Measurements from ENCODE around the gene PKLR.

DNA sequence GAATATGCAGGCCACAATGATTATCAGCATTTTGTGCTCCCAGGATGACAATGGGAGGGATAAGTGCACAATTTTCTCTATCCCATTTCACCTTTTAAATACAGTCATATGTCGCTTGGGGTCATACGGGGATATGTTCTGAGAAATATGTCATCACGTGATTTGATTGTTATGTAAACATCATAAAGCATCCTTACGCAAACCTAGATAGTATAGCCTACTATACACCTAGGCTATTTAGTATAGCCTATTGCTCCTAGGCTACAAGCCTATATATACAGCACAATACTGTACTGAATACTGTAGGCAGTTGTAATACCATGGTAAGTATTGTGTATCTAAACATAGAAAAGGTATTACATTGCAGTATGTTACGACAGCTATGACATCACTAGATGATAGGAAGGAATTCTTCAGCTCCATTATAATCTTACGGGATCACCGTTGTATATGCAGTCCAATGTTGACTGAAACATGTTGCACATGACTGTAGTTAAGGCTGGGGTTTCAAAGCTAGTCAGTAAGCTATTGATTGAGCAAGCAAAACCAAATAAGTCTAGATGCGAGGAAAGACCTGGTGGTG lies 38.4 kb upstream of the PKLR start:
- TF ChIP-seq, protein P1, sequence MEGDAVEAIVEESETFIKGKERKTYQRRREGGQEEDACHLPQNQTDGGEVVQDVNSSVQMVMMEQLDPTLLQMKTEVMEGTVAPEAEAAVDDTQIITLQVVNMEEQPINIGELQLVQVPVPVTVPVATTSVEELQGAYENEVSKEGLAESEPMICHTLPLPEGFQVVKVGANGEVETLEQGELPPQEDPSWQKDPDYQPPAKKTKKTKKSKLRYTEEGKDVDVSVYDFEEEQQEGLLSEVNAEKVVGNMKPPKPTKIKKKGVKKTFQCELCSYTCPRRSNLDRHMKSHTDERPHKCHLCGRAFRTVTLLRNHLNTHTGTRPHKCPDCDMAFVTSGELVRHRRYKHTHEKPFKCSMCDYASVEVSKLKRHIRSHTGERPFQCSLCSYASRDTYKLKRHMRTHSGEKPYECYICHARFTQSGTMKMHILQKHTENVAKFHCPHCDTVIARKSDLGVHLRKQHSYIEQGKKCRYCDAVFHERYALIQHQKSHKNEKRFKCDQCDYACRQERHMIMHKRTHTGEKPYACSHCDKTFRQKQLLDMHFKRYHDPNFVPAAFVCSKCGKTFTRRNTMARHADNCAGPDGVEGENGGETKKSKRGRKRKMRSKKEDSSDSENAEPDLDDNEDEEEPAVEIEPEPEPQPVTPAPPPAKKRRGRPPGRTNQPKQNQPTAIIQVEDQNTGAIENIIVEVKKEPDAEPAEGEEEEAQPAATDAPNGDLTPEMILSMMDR (IDR thresholded peaks at IDR 0.05; ENCODE audit: poor library complexity, severe bottlenecking) = no peak
- TF ChIP-seq REST (IDR thresholded peaks at IDR 0.05; ENCODE audit: borderline replicate concordance) (no peak), EZH2 (IDR thresholded peaks at IDR 0.05; ENCODE audit: borderline replicate concordance, insufficient read depth, low read length, poor library complexity, severe bottlenecking) (no peak)

Measured in neural cell (in vitro differentiated cells).